ENCODE results near the gene PCDHGC5.

Gene PCDHGC5

DNA sequence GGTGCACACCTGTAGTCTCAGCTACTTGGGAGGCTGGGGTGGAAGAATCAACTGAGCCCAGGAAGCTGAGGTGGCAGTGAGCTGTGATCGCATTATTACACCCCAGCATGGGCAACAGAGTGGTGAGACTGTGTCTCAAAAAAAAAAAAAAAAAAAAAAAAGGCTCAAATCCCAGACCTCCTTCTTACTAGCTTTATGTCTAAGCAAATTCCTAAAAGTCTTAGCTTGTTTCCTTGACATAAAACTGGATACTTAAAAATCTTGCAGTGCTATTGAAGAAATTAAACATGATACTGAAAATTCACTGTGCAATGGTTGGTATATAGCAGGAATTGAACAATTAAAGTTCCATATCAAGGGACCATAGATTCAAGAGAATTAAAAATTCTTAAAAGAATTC lies 45.0 kb downstream of the PCDHGC5 start:
- no peak for DNase-seq (ENCODE audit: low spot score)

- no peak for DNase-seq (ENCODE audit: low spot score)
Measured at GRCh38 chr5:141534492-141535213, 45.8 kb downstream of the PCDHGC5 start.
